HEK293 (cell line): ENCODE measurements around the gene FBN2.

ENCODE experiments used
- SP2 ChIP-seq: fragments of 450-650 bp; formaldehyde crosslinking; IDR thresholded peaks from 2 replicates; pipeline ENCODE4 v1.5.1; 2016; ENCODE audit warnings: missing biosample characterization, missing genetic modification characterization
- ZBTB6 ChIP-seq: fragments of 450-650 bp; formaldehyde crosslinking; IDR thresholded peaks from 2 replicates; pipeline ENCODE4 v1.5.1; 2017; ENCODE audit warnings: missing biosample characterization, missing genetic modification characterization
- ZNF398 ChIP-seq: fragments of 450-650 bp; formaldehyde crosslinking; IDR thresholded peaks from 2 replicates; pipeline ENCODE4 v1.5.1; 2017; ENCODE audit warnings: missing biosample characterization, missing genetic modification characterization
- TF ChIP-seq, protein P1 (sequence below): fragments of 450-650 bp; formaldehyde crosslinking; IDR thresholded peaks from 2 replicates; pipeline ENCODE4 v1.5.1; 2016; ENCODE audit warnings: missing biosample characterization, missing genetic modification characterization

DNA sequence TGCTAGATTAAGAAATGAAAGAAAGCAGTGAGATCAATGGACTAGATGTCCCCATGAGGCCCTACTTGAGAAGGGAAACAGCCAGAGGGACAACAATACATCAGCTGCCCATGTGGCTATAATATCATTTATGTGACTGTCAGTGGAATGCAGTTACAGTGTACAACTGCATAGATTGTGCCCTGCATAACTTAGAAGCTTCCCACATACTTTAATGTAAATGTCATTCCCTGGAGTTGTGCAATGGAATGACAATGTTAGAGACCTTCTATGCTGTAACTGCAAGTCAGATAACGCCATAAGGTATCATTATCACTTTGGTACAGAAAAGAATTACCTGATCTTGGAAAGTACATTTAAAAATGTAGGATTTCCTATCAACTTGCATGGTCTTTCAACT, 67.4 kb downstream of the FBN2 start:
- TF ChIP-seq, protein P1, sequence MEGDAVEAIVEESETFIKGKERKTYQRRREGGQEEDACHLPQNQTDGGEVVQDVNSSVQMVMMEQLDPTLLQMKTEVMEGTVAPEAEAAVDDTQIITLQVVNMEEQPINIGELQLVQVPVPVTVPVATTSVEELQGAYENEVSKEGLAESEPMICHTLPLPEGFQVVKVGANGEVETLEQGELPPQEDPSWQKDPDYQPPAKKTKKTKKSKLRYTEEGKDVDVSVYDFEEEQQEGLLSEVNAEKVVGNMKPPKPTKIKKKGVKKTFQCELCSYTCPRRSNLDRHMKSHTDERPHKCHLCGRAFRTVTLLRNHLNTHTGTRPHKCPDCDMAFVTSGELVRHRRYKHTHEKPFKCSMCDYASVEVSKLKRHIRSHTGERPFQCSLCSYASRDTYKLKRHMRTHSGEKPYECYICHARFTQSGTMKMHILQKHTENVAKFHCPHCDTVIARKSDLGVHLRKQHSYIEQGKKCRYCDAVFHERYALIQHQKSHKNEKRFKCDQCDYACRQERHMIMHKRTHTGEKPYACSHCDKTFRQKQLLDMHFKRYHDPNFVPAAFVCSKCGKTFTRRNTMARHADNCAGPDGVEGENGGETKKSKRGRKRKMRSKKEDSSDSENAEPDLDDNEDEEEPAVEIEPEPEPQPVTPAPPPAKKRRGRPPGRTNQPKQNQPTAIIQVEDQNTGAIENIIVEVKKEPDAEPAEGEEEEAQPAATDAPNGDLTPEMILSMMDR (tag by site-specific recombination), result no peak
- TF ChIP-seq ZBTB6 (tag by site-specific recombination) (no peak), SP2 (tag by site-specific recombination) (no peak), ZNF398 (tag by site-specific recombination) (no peak)
